Adipocyte (in vitro differentiated cells): ENCODE data around the gene ZDHHC16.
A peak's percentile ranks its signal among the peaks of the same experiment; 100 is the strongest.

Experiments
- DNase-seq: peaks from one replicate; pipeline ENCODE4 v3.0.0-alpha.2; 2015; ENCODE audit warnings: low read depth
- H3K27me3 ChIP-seq: replicated peaks from 2 replicates; pipeline ENCODE4 v1.7.0; 2013; ENCODE audit warnings: mild to moderate bottlenecking, low read length, moderate library complexity; ENCODE audit not compliant: control insufficient read depth, insufficient read depth
- H3K36me3 ChIP-seq: 2 replicates; pipeline ENCODE4 v1.7.0; 2013; ENCODE audit warnings: low read length, mild to moderate bottlenecking, moderate library complexity; ENCODE audit not compliant: control insufficient read depth, insufficient read depth, severe bottlenecking
- H3K4me1 ChIP-seq: 2 replicates; pipeline ENCODE4 v1.7.0; 2013; ENCODE audit warnings: mild to moderate bottlenecking, low read length, moderate library complexity; ENCODE audit not compliant: control insufficient read depth, insufficient read depth
- H3K4me3 ChIP-seq: 2 replicates; pipeline ENCODE4 v1.7.0; 2013; ENCODE audit warnings: mild to moderate bottlenecking, low read length, moderate library complexity
- H3K9ac ChIP-seq: 2 replicates; pipeline ENCODE4 v1.7.0; 2013; ENCODE audit warnings: mild to moderate bottlenecking, low read length, moderate library complexity
- H3K9me3 ChIP-seq: 2 replicates; pipeline ENCODE4 v1.7.0; 2013; ENCODE audit warnings: mild to moderate bottlenecking, low read length, moderate library complexity; ENCODE audit not compliant: control insufficient read depth

ZDHHC16 gene

DNA sequence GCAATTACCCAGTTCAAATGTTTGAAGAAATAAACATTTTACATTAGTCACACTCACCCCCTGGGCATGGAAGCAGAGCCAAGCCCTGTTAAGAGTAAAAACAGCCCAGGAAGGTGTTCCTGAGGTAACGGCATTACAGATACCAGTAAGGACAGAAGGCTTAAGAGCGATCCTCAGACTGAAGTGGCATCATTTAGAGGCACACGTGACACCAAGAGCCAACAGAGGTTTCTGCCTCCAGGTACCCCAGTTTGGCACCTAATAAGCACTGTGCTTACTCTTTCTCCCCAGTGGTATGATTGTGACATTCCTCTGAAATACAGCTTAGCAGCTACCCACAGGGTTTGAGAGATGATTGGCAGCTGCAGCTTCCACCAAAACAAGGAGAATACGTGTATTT lies 35.1 kb downstream of the ZDHHC16 start:
- Histone ChIP-seq H3K27me3 (no peaks in the 10 kb centered on the region), H3K4me3 (no peak overlapping the region), H3K9ac (no peak overlapping the region), H3K9me3 (no peaks in the 10 kb centered on the region), H3K4me1 (peaks cover 14% of the 10 kb centered on the region), H3K36me3 (peaks cover 68% of the 10 kb centered on the region)
- DNase-seq: no peak

DNA sequence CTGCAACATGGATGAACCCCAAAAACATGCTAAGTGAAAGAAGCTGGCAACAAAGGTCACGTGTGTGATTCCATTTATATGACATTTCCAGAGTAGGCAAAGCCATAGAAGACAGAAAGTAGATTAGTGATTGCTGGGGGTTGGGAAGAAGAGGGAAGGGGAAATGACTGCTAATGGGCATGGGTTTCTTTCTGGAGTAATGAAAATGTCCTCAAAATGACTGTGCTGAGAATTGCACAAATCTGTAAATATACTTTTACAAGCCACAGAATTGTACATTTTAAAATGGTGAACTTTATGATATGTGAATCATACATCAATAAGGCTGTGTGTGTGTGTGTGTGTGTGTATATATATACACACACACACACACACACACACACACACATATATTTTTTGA lies 36.4 kb downstream of the ZDHHC16 start:
- no peak overlapping the region for H3K9ac ChIP-seq
- DNase-seq: no peak
- peaks cover 57% of the 10 kb centered on the region for H3K36me3 ChIP-seq
- H3K9me3 ChIP-seq: no peaks in the 10 kb centered on the region
- no peaks in the 10 kb centered on the region for H3K27me3 ChIP-seq
- H3K4me3 ChIP-seq: no peak overlapping the region
- H3K4me1 ChIP-seq: peaks cover 4% of the 10 kb centered on the region

DNA sequence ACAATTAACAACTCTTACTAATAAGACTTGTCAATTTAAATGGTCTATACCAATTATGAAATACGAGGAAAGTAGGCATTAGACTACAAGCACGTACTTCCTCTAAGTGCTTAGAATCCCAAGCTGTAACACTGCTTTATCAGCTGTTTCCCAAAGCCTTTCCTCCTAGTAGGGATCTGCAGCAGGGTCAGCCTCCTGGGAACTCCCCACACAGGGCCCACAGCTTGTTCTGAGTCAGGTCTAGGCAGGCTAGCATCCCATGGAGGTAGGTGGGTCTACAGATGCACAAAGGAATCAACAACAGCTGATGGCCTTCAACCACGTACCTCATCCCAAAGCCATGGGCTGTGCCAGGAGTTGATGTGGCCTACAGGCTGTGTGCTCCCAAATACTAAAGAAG lies 37.5 kb downstream of the ZDHHC16 start:
- peak; percentile 7 for DNase-seq
- Histone ChIP-seq H3K4me1 (peaks cover 4% of the 10 kb centered on the region), H3K36me3 (peaks cover 46% of the 10 kb centered on the region), H3K9ac (no peak overlapping the region), H3K4me3 (no peak overlapping the region), H3K9me3 (no peaks in the 10 kb centered on the region), H3K27me3 (no peaks in the 10 kb centered on the region)

DNA sequence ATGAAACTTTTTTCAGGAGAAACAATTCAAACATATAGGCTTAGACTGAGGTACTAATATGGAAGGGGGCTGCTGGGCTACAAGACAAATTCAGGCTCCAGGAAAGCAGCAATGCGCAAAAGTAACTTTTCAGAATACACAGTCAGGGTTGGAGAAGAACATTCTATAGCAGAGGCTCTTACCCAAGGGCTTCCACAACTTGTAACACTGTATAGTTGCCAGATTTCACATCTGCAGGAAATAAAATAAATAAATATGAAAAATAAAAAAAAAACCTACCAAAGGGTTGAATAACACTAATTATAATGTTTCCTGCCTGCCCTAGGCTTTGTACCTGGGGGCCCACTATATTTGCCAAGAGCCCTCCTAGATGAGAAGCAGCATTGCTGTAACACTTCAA lies 37.9 kb downstream of the ZDHHC16 start:
- Histone ChIP-seq H3K36me3 (peaks cover 44% of the 10 kb centered on the region), H3K4me3 (no peak overlapping the region)

DNA sequence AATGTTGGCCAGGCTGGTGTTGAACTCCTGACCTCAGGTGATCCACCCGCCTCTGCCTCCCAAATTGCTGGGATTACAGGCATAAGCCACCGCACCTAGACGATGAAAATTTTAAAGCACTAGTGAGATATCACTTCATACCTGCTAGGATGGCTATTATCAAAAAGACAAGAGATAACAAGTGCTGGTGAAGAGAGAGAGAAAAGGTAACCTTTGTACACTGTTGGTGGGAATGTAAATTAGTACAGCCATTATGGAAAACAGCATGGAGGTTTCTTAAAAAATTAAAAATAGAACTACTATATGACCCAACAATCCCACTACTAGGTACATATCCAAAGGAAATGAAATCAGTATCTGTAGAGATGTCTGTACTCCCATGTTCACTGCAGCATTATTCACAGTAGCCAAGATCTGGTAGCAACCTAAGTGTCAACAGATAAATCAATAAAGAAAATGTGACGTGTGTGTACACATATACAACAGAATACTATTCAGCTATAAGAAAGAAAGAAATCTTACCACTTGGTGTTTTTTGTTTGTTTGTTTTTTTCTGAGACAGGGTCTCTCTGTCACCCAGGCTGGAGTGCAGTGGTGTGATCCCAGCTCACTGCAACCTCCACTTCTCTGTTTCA lies 39.8 kb downstream of the ZDHHC16 start:
- DNase-seq: no peak
- H3K27me3 ChIP-seq: no peaks in the 10 kb centered on the region
- no peak overlapping the region for H3K9ac ChIP-seq
- no peaks in the 10 kb centered on the region for H3K9me3 ChIP-seq
- H3K4me3 ChIP-seq: no peak overlapping the region
- H3K36me3 ChIP-seq: peaks cover 26% of the 10 kb centered on the region
- peaks cover 21% of the 10 kb centered on the region for H3K4me1 ChIP-seq

More for the DNA sequence above, 37.9 kb downstream of the ZDHHC16 start:
- Histone ChIP-seq H3K4me1 (peaks cover 4% of the 10 kb centered on the region), H3K9me3 (no peaks in the 10 kb centered on the region), H3K9ac (no peak overlapping the region), H3K27me3 (no peaks in the 10 kb centered on the region)
- DNase-seq: peak; percentile 29

DNA sequence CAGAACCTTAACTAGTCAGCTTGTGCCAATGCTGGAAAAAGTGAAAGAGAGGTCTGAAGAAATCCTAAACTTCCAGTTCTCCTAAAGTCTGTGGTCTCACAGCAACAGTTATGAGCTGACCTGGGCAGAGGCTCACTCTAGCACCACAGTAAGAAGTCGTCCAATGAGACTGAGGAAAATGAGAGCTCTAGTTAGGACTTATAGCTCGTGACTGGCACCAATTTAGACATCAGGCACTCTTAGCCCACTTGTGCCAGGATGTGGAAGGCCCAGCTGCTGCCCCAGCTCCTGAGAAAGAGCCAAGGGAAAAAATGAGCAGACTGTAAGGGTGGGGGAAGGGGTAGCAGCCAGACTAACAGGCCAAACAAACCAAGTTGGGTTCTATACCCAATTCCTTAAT lies 44.6 kb downstream of the ZDHHC16 start:
- peak; percentile 19 for DNase-seq
- no peak overlapping the region for H3K4me3 ChIP-seq
- peaks cover 5% of the 10 kb centered on the region for H3K36me3 ChIP-seq
- H3K9me3 ChIP-seq: no peaks in the 10 kb centered on the region
- peak overlapping the region; percentile 21 for H3K9ac ChIP-seq
- no peaks in the 10 kb centered on the region for H3K27me3 ChIP-seq
- H3K4me1 ChIP-seq: peaks cover 37% of the 10 kb centered on the region

DNA sequence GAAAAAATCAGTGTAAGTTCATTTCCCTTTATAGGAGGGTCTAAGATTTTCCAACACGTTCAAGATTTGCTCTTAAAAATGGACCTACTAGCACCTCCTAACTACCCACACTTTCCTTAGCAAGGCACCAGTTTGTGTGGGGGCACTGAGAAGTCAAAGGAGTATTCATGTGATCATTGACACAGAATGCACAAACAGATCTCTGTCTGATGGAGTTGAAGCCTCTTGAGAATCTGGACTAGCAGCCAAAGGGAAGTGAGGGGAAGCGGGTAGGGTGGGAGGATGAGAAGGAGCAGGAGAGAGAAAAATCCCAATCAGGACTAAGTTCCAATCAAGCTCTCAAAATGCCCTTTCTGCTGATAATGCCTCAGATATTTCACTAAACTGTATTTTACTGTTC lies 48.2 kb downstream of the ZDHHC16 start:
- no peaks in the 10 kb centered on the region for H3K9me3 ChIP-seq
- no peaks in the 10 kb centered on the region for H3K36me3 ChIP-seq
- no peak overlapping the region for H3K4me3 ChIP-seq
- DNase-seq: no peak
- peaks cover 48% of the 10 kb centered on the region for H3K4me1 ChIP-seq
- H3K9ac ChIP-seq: no peak overlapping the region
- no peaks in the 10 kb centered on the region for H3K27me3 ChIP-seq

DNA sequence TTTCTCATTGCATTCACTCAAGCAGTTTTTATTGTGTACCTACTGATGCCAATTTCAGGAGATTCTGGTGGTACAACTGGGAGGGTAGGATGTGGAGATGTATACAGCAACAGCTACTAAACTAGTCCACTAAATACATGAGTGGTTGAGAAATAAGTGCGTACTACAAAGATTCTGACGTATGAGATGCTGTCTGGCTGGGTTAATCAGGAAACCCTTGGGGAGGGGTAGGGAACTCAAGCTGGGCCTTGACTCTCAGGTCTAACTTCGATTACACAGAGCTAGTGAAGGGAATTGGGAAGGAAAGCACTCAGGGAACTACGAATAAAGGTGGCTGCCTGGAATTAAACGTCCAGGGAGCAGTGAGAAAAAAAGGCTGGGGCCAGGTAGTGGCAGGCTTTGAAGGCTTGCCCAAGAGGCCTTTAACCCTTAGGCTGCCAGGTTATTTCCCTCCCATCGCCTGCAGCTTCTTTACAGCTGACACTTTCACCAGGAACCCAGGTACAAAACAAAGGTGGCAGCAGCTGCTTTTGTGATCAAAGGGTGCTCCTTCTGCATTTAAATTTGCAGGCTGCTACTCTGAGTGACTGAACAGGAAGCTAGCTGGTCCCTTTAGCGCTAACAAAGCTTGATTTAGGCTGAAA lies 49.0 kb downstream of the ZDHHC16 start:
- Histone ChIP-seq H3K36me3 (no peaks in the 10 kb centered on the region), H3K4me3 (peak overlapping the region; percentile 13), H3K4me1 (peaks cover 42% of the 10 kb centered on the region), H3K27me3 (no peaks in the 10 kb centered on the region), H3K9me3 (no peaks in the 10 kb centered on the region), H3K9ac (no peak overlapping the region)
- peak; percentile 34 for DNase-seq

DNA sequence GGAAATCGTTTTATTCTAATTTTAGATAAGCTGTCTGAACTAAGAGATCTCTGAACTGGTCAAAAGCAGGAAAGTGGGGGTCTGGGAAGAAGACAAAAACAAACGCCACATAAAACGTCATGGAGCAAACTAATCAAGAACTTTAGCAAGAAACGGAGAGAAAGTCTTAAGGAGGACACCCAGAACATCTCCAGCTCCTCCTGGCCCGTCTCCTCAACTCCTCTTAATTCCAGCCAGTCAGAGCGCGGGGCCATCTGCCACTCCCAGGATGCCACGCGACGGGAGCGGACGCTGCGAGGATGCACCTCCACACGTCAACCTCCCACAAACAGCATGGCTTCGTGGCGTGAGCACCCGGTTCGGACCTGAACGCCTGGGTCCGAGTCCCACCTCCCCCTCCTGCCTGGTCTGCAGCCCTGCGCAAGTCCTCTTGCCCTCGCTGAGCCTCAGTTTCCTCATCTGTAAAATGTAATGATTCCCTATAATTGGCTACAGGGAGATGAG lies 51.6 kb downstream of the ZDHHC16 start:
- no peaks in the 10 kb centered on the region for H3K27me3 ChIP-seq
- no peaks in the 10 kb centered on the region for H3K9me3 ChIP-seq
- peak; percentile 93 for DNase-seq
- peaks cover 44% of the 10 kb centered on the region for H3K4me1 ChIP-seq
- no peaks in the 10 kb centered on the region for H3K36me3 ChIP-seq
- peak overlapping the region; percentile 100 for H3K4me3 ChIP-seq
- peak overlapping the region; percentile 99 for H3K9ac ChIP-seq

DNA sequence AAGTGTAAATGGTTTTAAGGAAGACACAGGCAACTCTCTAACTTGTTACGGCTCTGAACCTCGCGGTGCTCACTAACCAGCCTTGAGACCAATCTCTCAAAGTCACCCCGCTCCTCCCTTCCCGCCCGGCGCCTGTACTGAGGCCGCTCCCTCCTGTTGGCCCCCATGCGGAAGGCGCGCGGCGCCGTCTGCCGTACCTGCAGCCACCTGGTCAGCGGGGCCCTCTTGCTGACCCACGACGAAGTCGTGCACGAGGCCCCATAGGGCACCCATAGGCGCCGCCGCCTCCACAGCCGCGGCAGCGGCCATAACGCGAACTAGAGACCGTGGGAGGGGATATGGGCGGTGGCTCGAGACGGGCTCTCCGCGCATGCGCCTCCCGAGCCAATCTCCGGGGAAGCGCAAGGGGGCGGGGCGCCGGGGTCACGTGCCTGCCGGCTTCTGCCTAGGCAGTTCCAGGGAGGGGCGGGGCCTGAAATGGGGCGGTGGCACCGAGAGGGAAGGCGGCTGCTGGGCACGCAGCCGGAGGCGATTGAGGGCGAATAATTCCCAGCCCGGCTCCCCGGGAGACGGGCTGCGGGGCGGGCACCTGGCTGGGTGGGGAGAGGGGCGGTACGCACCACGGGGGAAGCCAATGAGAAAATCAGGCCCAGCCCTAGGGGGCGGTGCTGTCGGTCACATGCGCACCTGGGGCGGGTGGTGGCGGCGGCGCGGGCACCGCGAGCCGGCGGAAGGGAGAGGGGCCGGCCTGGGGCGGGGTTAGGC lies 52.3 kb downstream of the ZDHHC16 start, which contains the start of gene MMS19:
Gene MMS19, minus strand, starts transcription at position 347 of the 765 bp plus-strand sequence. Its CDS starts 38 bp downstream, at position 309.
- peaks cover 46% of the 10 kb centered on the region for H3K4me1 ChIP-seq
- DNase-seq: peak; percentile 100
- no peaks in the 10 kb centered on the region for H3K27me3 ChIP-seq

More for the DNA sequence above, 52.3 kb downstream of the ZDHHC16 start, which contains the start of gene MMS19:
- peak within 1 kb of the TSS; percentile 99 for H3K9ac ChIP-seq
- no peaks in the 10 kb centered on the region for H3K9me3 ChIP-seq
- no peaks in the 10 kb centered on the region for H3K36me3 ChIP-seq
- H3K4me3 ChIP-seq: peak within 1 kb of the TSS; percentile 100
